NCI-H2081 treated with DMSO at 0.1 percent for 48 hours (cell line): ENCODE data around the gene PAIP2B.
"Not testable (repeated sequence)": the region's sequence is repeated elsewhere in the genome, so short reads cannot be mapped to it uniquely, and the experiment has no call there.

Source experiments
- DNase-seq: peaks from one replicate; lab custom pipeline; 2025; lab: John Stamatoyannopoulos, UW

PAIP2B gene

GRCh38 chr2:71216501-71216900, 10.4 kb downstream of the PAIP2B start:
- no peak for DNase-seq

GRCh38 chr2:71215447-71215846, 11.5 kb downstream of the PAIP2B start:
- no peak for DNase-seq

GRCh38 chr2:71212336-71212735, 14.6 kb downstream of the PAIP2B start:
- DNase-seq: no peak

- no peak for DNase-seq
These were observed 16.6 kb downstream of the PAIP2B start for GRCh38 chr2:71210292-71210691.

- no peak for DNase-seq
These were observed 18.1 kb downstream of the PAIP2B start for GRCh38 chr2:71208756-71209155.

GRCh38 chr2:71207601-71208000, 19.3 kb downstream of the PAIP2B start:
- DNase-seq: no peak

GRCh38 chr2:71206271-71206670, 20.6 kb downstream of the PAIP2B start:
- DNase-seq: no peak

- DNase-seq: no peak
These were observed 35.3 kb downstream of the PAIP2B start for GRCh38 chr2:71191570-71191943.

- no peak for DNase-seq
These were observed 36.0 kb downstream of the PAIP2B start for GRCh38 chr2:71190656-71191569.

GRCh38 chr2:71187589-71187988, 39.3 kb downstream of the PAIP2B start:
- no peak for DNase-seq

- no peak for DNase-seq
These were observed 39.9 kb downstream of the PAIP2B start for GRCh38 chr2:71186973-71187372.

- not testable (repeated sequence) for DNase-seq
These were observed 43.4 kb downstream of the PAIP2B start for GRCh38 chr2:71183306-71184115.

GRCh38 chr2:71181316-71181715, 45.6 kb downstream of the PAIP2B start:
- DNase-seq: no peak

- not testable (repeated sequence) for DNase-seq
These were observed 48.1 kb downstream of the PAIP2B start for GRCh38 chr2:71178836-71179235.

- DNase-seq: no peak
These were observed 52.7 kb downstream of the PAIP2B start for GRCh38 chr2:71174207-71174606.

- no peak for DNase-seq
These were observed 53.8 kb downstream of the PAIP2B start for GRCh38 chr2:71173096-71173495.

GRCh38 chr2:71166812-71167211, 60.1 kb downstream of the PAIP2B start:
- no peak for DNase-seq

GRCh38 chr2:71157124-71157793, 69.6 kb downstream of the PAIP2B start:
- DNase-seq: no peak

GRCh38 chr2:71156573-71156972, 70.3 kb downstream of the PAIP2B start:
- peak; percentile 17 for DNase-seq

GRCh38 chr2:71155846-71156245, 71.1 kb downstream of the PAIP2B start:
- DNase-seq: no peak

- DNase-seq: no peak
These were observed 72.1 kb downstream of the PAIP2B start for GRCh38 chr2:71154798-71155197.

- no peak for DNase-seq
These were observed 72.6 kb downstream of the PAIP2B start for GRCh38 chr2:71154279-71154678.
